ENCODE data around the gene PCDHGA5. TPM values are rescaled to one million over a fixed set of nuclear protein-coding genes. Genes with fewer than 3 reads are reported as not detected.
A peak's percentile ranks its signal among the peaks of the same experiment; 100 is the strongest.

The PCDHGA5 gene
- total and polyA plus RNA-seq, 2 of the 8 experiments (the other 6 are each of a cell fraction or from before 2014, with no cell fraction given) = 1.1 to 1.3 TPM

DNA sequence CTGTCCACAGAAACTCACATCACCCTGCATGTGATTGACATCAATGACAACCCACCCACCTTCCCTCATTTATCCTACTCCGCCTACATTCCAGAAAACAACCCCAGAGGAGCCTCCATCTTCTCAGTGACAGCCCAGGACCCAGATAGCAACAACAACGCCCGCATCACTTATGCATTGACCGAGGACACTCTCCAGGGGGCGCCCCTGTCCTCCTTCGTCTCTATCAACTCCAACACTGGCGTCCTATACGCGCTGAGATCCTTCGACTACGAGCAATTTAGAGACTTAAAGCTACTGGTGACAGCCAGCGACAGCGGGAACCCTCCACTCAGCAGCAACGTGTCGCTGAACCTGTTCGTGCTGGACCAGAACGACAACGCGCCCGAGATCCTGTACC, 18.6 kb upstream of the PCDHGA5 start:
- no peak for FAIRE-seq
- Histone ChIP-seq H4K91ac (replicated peaks; ENCODE audit: insufficient read length, low read length) (no peak overlapping the region), H3K56ac (replicated peaks; ENCODE audit: insufficient read length, low read depth, low read length) (no peak overlapping the region), H3K36me3 (ENCODE audit: control insufficient read depth in 2 of 4, insufficient read depth in 4 of 4, low read length in 3 of 4) (no peaks in the 10 kb centered on the region; a peak in 2 of 8 replicates), H2BK120ac (replicated peaks; ENCODE audit: low read depth, low read length) (no peak overlapping the region), H2BK20ac (ENCODE audit: low read length) (no peak overlapping the region), H3K4me1 (replicated peaks in 1 of 4; ENCODE audit: control insufficient read depth in 3 of 4, insufficient read depth in 4 of 4, low read length in 3 of 4) (peaks cover 0 to 4% (median under 1%) of the 10 kb centered on the region in 4 experiments; a peak in 1 of 7 replicates), H2BK12ac (ENCODE audit: low read depth, low read length) (no peak overlapping the region), H3K79me1 (ENCODE audit: low read depth, low read length) (no peaks in the 10 kb centered on the region), H2AFZ (ENCODE audit: low read length) (no peak overlapping the region), H3K4me2 (ENCODE audit: insufficient read depth in 1 of 2, low read depth in 2 of 2, low read length in 2 of 2) (no peak overlapping the region), H3K79me2 (ENCODE audit: control insufficient read depth in 1 of 2, insufficient read depth in 2 of 2, low read length in 2 of 2) (no peaks in the 10 kb centered on the region), H4K20me1 (replicated peaks in 1 of 2; ENCODE audit: control insufficient read depth in 1 of 2, insufficient read depth in 2 of 2, low read length in 2 of 2) (no peaks in the 10 kb centered on the region), H3K9ac (replicated peaks in 1 of 4; ENCODE audit: extremely low read depth in 1 of 4, low read depth in 3 of 4, low read length in 3 of 4) (no peak overlapping the region), H2BK15ac (ENCODE audit: low read length) (no peak overlapping the region), H2AK5ac (ENCODE audit: low read depth, low read length) (no peak overlapping the region), H3K4ac (replicated peaks; ENCODE audit: insufficient read length, low read depth, low read length) (no peak overlapping the region), H3K9me3 (ENCODE audit: insufficient read depth in 2 of 2, low read depth in 1 of 2, low read length in 1 of 2) (peaks cover 19 to 28% of the 10 kb centered on the region in 2 experiments; a peak in 3 of 4 replicates), H4K8ac (ENCODE audit: extremely low read depth, insufficient read depth, low read length) (no peak overlapping the region), H3K4me3 (ENCODE audit: extremely low read depth in 1 of 4, insufficient read depth in 2 of 4, low read depth in 3 of 4, low read length in 4 of 4) (no peak overlapping the region), H3K18ac (ENCODE audit: extremely low read depth, low read length) (no peak overlapping the region), H2BK5ac (ENCODE audit: low read depth, low read length) (no peak overlapping the region), H3K23me2 (ENCODE audit: low read depth, low read length) (no peaks in the 10 kb centered on the region), H3K14ac (ENCODE audit: insufficient read length) (no peak overlapping the region), H3K23ac (ENCODE audit: insufficient read length) (no peak overlapping the region), H3K27me3 (replicated peaks in 1 of 4; ENCODE audit: control insufficient read depth in 3 of 4, extremely low read depth in 1 of 4, insufficient read depth in 3 of 4, low read length in 3 of 4) (no peaks in the 10 kb centered on the region), H3K27ac (ENCODE audit: low read depth, low read length) (no peak overlapping the region), H4K5ac (ENCODE audit: insufficient read length, low read depth, low read length) (no peak overlapping the region)
- ChIA-PET CTCF (ENCODE audit: partially characterized antibody) (interaction anchor here (1.3 to 4.8 kb wide), 10 partner anchors 10 to 153 kb away, joined by 4 to 21 read pairs (median 12); partner anchors contain the start of genes PCDHB10, PCDHB14, PCDHB15 and TAF7), POLR2A (ENCODE audit: partially characterized antibody) (no interaction called here)
- no peak for DNase-seq (ENCODE audit: low read depth in 1 of 2, low spot score in 2 of 2)
- WGBS, 2 experiments (ENCODE audit: extremely low coverage in 1 of 2, insufficient coverage in 1 of 2, insufficient read length in 1 of 2, insufficient replicate concordance in 2 of 2, low coverage in 1 of 2, low lambda C conversion rate in 2 of 2, missing lambda C conversion rate in 1 of 2) = 86% methylated on average over 11 of the region's 20 CpGs; no CpG with 5 or more reads in 1 of the 2 experiments
- TF ChIP-seq HDAC2 (IDR thresholded peaks at IDR 0.05; ENCODE audit: borderline replicate concordance in 1 of 2, low read depth in 2 of 2, low read length in 2 of 2) = no peak
- TF ChIP-seq, protein P1, sequence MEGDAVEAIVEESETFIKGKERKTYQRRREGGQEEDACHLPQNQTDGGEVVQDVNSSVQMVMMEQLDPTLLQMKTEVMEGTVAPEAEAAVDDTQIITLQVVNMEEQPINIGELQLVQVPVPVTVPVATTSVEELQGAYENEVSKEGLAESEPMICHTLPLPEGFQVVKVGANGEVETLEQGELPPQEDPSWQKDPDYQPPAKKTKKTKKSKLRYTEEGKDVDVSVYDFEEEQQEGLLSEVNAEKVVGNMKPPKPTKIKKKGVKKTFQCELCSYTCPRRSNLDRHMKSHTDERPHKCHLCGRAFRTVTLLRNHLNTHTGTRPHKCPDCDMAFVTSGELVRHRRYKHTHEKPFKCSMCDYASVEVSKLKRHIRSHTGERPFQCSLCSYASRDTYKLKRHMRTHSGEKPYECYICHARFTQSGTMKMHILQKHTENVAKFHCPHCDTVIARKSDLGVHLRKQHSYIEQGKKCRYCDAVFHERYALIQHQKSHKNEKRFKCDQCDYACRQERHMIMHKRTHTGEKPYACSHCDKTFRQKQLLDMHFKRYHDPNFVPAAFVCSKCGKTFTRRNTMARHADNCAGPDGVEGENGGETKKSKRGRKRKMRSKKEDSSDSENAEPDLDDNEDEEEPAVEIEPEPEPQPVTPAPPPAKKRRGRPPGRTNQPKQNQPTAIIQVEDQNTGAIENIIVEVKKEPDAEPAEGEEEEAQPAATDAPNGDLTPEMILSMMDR (IDR thresholded peaks at IDR 0.05; ENCODE audit: control extremely low read depth in 1 of 3, insufficient read depth in 1 of 3, low read depth in 1 of 3, low read length in 3 of 3) = peak in 2 of 3 experiments; percentile 11 to 14; a peak in 2 of 4 replicates

All from H1 (cell line).